Measurements from ENCODE around the gene RPS5.

Gene RPS5

DNA sequence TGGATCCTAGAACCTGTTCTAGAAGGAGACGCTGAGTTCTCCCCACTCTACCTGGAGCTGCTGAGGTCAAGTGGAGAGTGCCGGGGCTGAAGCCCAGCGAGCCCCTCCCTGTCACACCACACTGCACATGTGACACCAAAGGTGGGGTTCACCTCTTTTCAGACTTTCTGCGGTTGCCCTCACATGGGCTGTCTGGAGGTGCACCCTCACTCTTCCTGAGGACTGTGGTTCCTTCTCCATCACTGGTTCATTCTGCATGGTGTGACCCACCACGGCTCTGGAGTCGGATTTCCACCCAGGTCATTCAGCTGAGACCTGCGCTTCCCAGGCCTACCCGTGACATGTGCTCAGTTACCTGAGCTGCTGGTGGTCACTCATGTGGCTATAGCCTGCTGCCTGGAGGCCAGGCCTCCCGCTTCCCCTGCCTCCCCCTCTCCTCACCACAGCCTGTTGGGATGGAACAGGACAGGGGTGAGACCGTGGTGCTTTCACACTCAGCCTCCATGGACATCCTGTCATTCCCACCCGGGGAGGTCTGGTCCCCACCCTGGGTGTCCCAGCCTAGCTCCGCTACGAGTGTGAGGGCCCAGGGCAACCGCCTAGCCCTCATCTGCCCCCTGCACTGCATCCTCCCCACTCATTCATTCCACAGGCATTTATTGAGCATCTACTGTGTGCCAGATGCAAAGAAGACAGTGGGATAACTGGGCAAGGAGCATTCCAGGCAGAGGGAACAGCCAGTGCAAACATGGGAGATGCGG, 33.2 kb upstream of the RPS5 start:
- DNase-seq (ENCODE audit: low spot score) = no peak
- in situ Hi-C loops (cut with MboI; ENCODE audit: low pct_unique_long_range_greater_than_20kb, low sequenced_read_pairs, unreplicated experiment) = no loop called here
- TF ChIP-seq, protein P1, sequence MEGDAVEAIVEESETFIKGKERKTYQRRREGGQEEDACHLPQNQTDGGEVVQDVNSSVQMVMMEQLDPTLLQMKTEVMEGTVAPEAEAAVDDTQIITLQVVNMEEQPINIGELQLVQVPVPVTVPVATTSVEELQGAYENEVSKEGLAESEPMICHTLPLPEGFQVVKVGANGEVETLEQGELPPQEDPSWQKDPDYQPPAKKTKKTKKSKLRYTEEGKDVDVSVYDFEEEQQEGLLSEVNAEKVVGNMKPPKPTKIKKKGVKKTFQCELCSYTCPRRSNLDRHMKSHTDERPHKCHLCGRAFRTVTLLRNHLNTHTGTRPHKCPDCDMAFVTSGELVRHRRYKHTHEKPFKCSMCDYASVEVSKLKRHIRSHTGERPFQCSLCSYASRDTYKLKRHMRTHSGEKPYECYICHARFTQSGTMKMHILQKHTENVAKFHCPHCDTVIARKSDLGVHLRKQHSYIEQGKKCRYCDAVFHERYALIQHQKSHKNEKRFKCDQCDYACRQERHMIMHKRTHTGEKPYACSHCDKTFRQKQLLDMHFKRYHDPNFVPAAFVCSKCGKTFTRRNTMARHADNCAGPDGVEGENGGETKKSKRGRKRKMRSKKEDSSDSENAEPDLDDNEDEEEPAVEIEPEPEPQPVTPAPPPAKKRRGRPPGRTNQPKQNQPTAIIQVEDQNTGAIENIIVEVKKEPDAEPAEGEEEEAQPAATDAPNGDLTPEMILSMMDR (IDR thresholded peaks at IDR 0.05; ENCODE audit: extremely low read depth, insufficient read depth, missing control alignments) = no peak

DNA sequence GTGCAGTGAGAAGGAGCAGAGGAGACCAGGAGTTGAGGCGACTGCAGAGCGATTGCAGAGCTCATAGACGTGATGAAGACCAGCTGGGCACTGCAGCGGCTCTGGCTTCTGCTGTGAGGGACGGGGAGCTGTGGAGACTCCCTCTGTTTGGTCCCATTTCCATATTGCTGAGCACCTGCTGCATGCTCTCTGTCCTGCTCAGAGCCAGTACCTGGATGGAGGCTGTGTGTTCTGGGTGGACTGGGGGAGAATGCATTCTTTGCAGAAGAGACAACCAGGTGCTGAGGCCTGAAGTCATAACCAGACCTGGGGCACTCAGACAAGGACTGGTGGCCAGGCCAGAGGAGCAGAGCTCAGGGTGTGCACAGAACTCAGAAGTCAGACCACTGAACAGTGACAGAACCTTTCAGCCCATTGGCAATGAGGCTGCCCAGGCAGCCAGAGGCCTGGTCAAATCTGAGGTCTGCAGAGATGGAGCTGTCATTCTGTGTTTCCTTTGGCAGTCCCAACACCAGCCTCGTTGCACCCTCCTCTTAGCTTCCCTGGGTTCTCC, 32.5 kb upstream of the RPS5 start:
- in situ Hi-C loops (cut with MboI; ENCODE audit: low pct_unique_long_range_greater_than_20kb, low sequenced_read_pairs, unreplicated experiment) = no loop called here
- no peak for DNase-seq (ENCODE audit: low spot score)

DNA sequence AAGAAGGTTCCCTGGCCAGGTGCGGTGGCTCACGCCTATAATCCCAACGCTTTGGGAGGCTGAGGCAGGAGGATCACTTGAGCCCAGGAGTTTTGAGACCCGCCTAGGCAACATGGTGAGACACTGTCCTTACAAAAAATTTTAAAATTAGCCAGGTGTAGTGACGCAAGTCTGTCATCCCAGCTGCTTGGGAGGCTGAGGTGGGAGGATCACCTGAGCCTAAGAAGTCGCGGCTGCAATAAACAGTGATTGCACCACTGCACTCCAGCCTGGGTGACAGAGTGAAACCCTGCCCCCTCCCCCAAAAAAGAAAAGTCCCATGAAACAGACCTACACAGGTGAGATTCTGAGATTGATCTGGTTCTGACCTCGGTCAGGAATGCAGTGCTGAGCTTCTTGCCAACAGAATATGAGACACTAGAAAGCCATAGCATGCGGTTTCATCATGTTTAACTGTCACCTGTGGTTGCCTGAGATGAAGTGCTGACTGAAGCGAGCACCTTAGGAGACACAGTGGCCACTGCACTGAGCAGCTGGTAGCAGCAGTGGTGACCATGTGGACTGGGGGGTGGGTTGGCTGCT, 31.8 kb upstream of the RPS5 start:
- in situ Hi-C loops (cut with MboI; ENCODE audit: low pct_unique_long_range_greater_than_20kb, low sequenced_read_pairs, unreplicated experiment) = no loop called here
- TF ChIP-seq, protein P1 (IDR thresholded peaks at IDR 0.05; ENCODE audit: extremely low read depth, insufficient read depth, missing control alignments) = no peak
- DNase-seq (ENCODE audit: low spot score) = no peak

More for the DNA sequence above, 32.5 kb upstream of the RPS5 start:
- TF ChIP-seq, protein P1 (IDR thresholded peaks at IDR 0.05; ENCODE audit: extremely low read depth, insufficient read depth, missing control alignments) = no peak

DNA sequence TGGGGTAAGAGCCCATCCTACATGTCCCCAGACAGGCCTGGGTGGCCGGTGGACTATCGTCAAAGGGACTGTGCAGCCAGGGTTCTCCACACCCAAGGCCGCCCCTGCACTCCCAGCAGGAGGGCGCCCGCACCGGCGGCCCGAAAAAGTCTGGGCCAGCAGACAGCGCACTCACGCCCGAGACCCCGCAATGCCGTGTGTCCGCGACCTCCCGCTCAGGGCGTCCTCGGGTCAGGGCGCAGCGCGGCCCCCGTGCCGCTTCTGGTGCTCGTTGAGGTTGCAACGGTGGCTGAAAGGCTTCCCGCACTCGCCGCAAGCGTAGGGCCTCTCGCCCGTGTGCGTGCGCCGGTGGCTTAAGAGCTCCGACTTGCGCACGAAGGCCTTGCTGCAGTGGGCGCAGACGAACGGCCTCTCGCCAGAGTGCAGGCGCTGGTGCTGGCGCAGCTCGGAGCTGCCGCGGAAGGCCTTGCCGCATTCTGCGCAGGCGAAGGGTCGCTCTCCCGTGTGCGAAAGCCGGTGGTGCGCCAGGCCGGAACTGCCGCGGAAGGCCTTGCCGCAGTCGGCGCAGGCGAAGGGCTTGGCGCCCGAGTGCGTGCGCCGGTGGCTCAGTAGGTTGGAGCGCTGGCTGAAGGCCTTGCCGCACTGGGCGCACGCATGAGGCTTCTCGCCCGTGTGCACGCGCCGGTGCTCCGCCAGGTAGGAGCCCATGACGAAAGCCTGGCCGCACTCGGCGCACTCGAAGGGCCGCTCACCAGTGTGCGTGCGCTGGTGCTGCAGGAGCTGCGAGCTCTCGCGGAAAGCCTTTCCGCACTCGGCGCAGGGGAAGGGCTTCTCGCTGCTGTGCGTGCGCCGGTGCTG, 30.9 kb upstream of the RPS5 start:
- in situ Hi-C loops (cut with MboI; ENCODE audit: low pct_unique_long_range_greater_than_20kb, low sequenced_read_pairs, unreplicated experiment) = no loop called here
- peak; percentile 63 for DNase-seq (ENCODE audit: low spot score)
- TF ChIP-seq, protein P1 (IDR thresholded peaks at IDR 0.05; ENCODE audit: extremely low read depth, insufficient read depth, missing control alignments) = no peak

DNA sequence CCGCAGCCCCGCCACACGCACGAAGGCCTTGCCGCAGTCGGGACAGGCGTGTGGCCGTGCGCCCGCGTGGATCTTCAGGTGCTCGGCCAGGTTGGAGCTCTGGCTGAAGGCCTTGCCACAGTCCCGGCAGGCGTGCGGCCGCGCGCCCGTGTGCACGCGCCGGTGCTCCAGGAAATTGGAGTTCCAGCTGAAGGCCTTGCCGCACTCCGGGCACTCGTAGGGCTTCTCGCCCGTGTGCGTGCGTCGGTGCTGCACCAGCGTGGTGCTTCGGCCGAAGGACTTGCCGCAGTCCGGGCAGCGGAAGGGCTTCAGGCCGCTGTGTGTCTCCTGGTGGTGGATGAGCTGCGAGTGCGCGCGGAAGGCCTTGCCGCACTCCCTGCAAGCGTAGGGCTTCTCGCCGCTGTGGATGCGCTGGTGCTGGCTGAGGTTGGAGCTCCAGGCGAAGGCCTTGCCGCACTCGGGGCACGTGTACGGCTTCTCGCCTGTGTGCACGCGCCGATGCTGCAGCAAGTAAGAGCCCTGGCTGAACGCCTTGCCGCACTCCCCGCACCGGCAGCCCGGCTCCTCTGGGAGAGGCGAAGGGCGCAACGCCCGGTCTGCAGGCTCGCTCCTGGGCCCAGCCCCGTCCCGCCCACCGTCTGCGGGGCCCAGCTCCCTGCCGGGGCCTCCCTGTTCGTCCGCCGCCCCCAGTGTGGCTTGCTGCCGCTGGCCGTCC, 30.1 kb upstream of the RPS5 start:
- in situ Hi-C loops (cut with MboI; ENCODE audit: low pct_unique_long_range_greater_than_20kb, low sequenced_read_pairs, unreplicated experiment) = no loop called here
- TF ChIP-seq, protein P1 (IDR thresholded peaks at IDR 0.05; ENCODE audit: extremely low read depth, insufficient read depth, missing control alignments) = no peak
- DNase-seq (ENCODE audit: low spot score) = no peak

Data from GM13977 (cell line).